Measurements from ENCODE around the gene CHCHD3. TPM values are rescaled to one million over a fixed set of nuclear protein-coding genes. Genes with fewer than 3 reads are reported as not detected.
"Not testable (repeated sequence)": the region's sequence is repeated elsewhere in the genome, so short reads cannot be mapped to it uniquely, and the experiment has no call there.

CHCHD3 gene
- total RNA-seq, 1 experiment from 2014 or later: 138 TPM

- no peak for DNase-seq (ENCODE audit: extremely low read depth, low read depth)
Observed at GRCh38 chr7:133050200-133050995, 31.5 kb downstream of the CHCHD3 start.

GRCh38 chr7:133048589-133048988 is 33.3 kb downstream of the CHCHD3 start:
- DNase-seq (ENCODE audit: extremely low read depth, low read depth): no peak

- no peak for DNase-seq (ENCODE audit: extremely low read depth, low read depth)
Observed at GRCh38 chr7:133047321-133047720, 34.6 kb downstream of the CHCHD3 start.

GRCh38 chr7:133044722-133045473 is 37.0 kb downstream of the CHCHD3 start:
- no peak for DNase-seq (ENCODE audit: extremely low read depth, low read depth)

GRCh38 chr7:133040674-133041073 is 41.2 kb downstream of the CHCHD3 start:
- DNase-seq (ENCODE audit: extremely low read depth, low read depth): no peak

GRCh38 chr7:133040178-133040577 is 41.7 kb downstream of the CHCHD3 start:
- no peak for DNase-seq (ENCODE audit: extremely low read depth, low read depth)

- DNase-seq (ENCODE audit: extremely low read depth, low read depth): no peak
Observed at GRCh38 chr7:133039614-133040013, 42.3 kb downstream of the CHCHD3 start.

GRCh38 chr7:133036289-133036688 is 45.6 kb downstream of the CHCHD3 start:
- DNase-seq (ENCODE audit: extremely low read depth, low read depth): no peak

- not testable (repeated sequence) for DNase-seq (ENCODE audit: extremely low read depth, low read depth)
Observed at GRCh38 chr7:133035240-133035639, 46.6 kb downstream of the CHCHD3 start.

GRCh38 chr7:133030346-133030745 is 51.5 kb downstream of the CHCHD3 start:
- no peak for DNase-seq (ENCODE audit: extremely low read depth, low read depth)

- DNase-seq (ENCODE audit: extremely low read depth, low read depth): no peak
Observed at GRCh38 chr7:133029463-133029862, 52.4 kb downstream of the CHCHD3 start.

GRCh38 chr7:133027397-133027796 is 54.5 kb downstream of the CHCHD3 start:
- no peak for DNase-seq (ENCODE audit: extremely low read depth, low read depth)

GRCh38 chr7:133026210-133026859 is 55.6 kb downstream of the CHCHD3 start:
- no peak for DNase-seq (ENCODE audit: extremely low read depth, low read depth)

- no peak for DNase-seq (ENCODE audit: extremely low read depth, low read depth)
Observed at GRCh38 chr7:133025056-133025455, 56.8 kb downstream of the CHCHD3 start.

GRCh38 chr7:133024596-133024995 is 57.3 kb downstream of the CHCHD3 start:
- DNase-seq (ENCODE audit: extremely low read depth, low read depth): no peak

- no peak for DNase-seq (ENCODE audit: extremely low read depth, low read depth)
Observed at GRCh38 chr7:133023370-133024071, 58.4 kb downstream of the CHCHD3 start.

GRCh38 chr7:133022661-133023060 is 59.2 kb downstream of the CHCHD3 start:
- DNase-seq (ENCODE audit: extremely low read depth, low read depth): no peak

GRCh38 chr7:133021196-133021595 is 60.7 kb downstream of the CHCHD3 start:
- DNase-seq (ENCODE audit: extremely low read depth, low read depth): no peak

- no peak for DNase-seq (ENCODE audit: extremely low read depth, low read depth)
Observed at GRCh38 chr7:133020496-133020895, 61.4 kb downstream of the CHCHD3 start.

GRCh38 chr7:133019590-133019989 is 62.3 kb downstream of the CHCHD3 start:
- no peak for DNase-seq (ENCODE audit: extremely low read depth, low read depth)

GRCh38 chr7:133016604-133017003 is 65.3 kb downstream of the CHCHD3 start:
- DNase-seq (ENCODE audit: extremely low read depth, low read depth): no peak

All from NCI-H460 (cell line).